ENCODE data around the gene EEF1G.

DNA sequence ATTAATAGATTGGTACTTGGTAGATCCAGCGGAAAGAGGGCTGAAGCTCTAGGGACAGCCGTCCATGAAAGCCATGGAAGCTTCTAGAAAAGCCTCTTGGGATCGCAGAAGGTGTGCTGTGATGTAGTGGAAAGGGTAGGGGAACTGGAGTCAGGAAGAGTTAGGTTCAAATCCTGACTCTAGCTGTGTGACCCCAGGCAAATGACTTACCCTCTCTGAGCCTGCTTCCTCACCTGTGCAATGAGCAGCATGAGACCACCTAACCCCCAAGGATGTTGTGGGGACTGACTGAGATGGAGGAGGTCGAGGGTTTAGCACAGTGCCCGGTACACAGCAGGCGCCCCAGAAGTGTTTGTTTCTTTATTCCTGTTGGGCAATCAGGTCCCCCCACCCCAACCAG, 36.7 kb upstream of the EEF1G start:
- TF ChIP-seq CTCF (IDR thresholded peaks at IDR 0.05), result no peak
- TF ChIP-seq ZFX (IDR thresholded peaks at IDR 0.05; ENCODE audit: borderline replicate concordance), result no peak

Measured in 22Rv1 (cell line).